ENCODE data around the gene CDK14. TPM values are rescaled to one million over a fixed set of nuclear protein-coding genes. Genes with fewer than 3 reads are reported as not detected.

Gene CDK14
- polyA plus RNA-seq, 1 donor from 2014 or later, result 25.1 TPM

DNA sequence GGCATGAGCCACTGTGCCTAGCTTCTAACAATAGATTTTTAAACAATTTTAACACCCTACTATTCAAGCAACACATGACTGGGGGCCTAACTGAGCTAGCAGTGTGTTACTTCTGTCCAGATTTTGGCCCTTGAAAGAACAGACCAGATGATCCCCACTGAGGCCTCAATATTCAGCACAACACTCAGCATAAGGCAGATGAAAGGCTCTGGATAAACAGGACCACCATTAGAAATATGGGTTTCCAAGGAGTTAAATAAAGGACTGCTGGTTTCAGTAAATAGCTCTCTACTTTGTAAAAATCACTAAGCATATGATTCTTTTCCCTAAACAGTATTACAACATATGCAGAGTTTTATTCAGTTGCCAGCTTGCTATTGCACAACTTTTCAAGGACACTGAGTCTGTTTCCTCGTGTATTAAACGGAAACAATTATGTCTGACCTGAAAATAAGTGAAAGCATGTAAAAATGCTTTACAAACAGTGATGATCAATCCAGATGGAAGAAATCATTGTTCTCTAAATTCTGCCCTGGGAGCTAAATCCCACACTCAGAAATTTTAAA is 644.3 kb downstream of the CDK14 start:
- H3K27me3 ChIP-seq (ENCODE audit: insufficient read depth, low read depth, low read length), result no peaks in the 10 kb centered on the region
- H3K4me3 ChIP-seq (ENCODE audit: low read length), result no peak overlapping the region
- no peaks in the 10 kb centered on the region for H3K9me3 ChIP-seq (ENCODE audit: low read length)
- no peaks in the 10 kb centered on the region for H3F3A ChIP-seq (ENCODE audit: insufficient read depth, low read length, poor library complexity, severe bottlenecking)
- H2AFZ ChIP-seq (ENCODE audit: low read depth, low read length), result no peak overlapping the region
- H3K36me3 ChIP-seq (ENCODE audit: insufficient read depth, low read length), result no peaks in the 10 kb centered on the region
- no peak overlapping the region for H3K9ac ChIP-seq (ENCODE audit: low read length)
- H3K9me2 ChIP-seq (ENCODE audit: insufficient read depth, low read length), result no peaks in the 10 kb centered on the region
- H3K79me2 ChIP-seq (replicated peaks; ENCODE audit: insufficient read depth, low read length), result no peaks in the 10 kb centered on the region
- no peak overlapping the region for H3K27ac ChIP-seq (ENCODE audit: low read length)
- H4K20me1 ChIP-seq (ENCODE audit: insufficient read depth), result no peaks in the 10 kb centered on the region
- TF ChIP-seq POLR2AphosphoS5 (IDR thresholded peaks at IDR 0.05), result no peak
- no peak for TF ChIP-seq CTCF (IDR thresholded peaks at IDR 0.05; ENCODE audit: poor library complexity, severe bottlenecking)
- no peak for TF ChIP-seq EZH2 (IDR thresholded peaks at IDR 0.05; ENCODE audit: borderline replicate concordance, insufficient read depth, low read length, poor library complexity, severe bottlenecking)
- no peak for TF ChIP-seq RAD21 (conservative IDR thresholded peaks at IDR 0.05)
- TF ChIP-seq EP300 (conservative IDR thresholded peaks at IDR 0.05; ENCODE audit: poor library complexity, severe bottlenecking), result no peak
- no peak for TF ChIP-seq TAF1 (IDR thresholded peaks at IDR 0.05; ENCODE audit: low read depth)
- TF ChIP-seq SMC3 (conservative IDR thresholded peaks at IDR 0.05; ENCODE audit: poor library complexity), result no peak
- no peak for TF ChIP-seq MXI1 (conservative IDR thresholded peaks at IDR 0.05; ENCODE audit: poor library complexity, severe bottlenecking)
- no peak for TF ChIP-seq REST (IDR thresholded peaks at IDR 0.05; ENCODE audit: borderline replicate concordance)
- H3K4me2 ChIP-seq (ENCODE audit: low read length), result no peak overlapping the region

- Histone ChIP-seq H3K9me2 (ENCODE audit: insufficient read depth, low read length) (no peaks in the 10 kb centered on the region), H3K9ac (ENCODE audit: low read length) (no peak overlapping the region), H3K79me2 (replicated peaks; ENCODE audit: insufficient read depth, low read length) (no peaks in the 10 kb centered on the region), H3K4me2 (ENCODE audit: low read length) (no peak overlapping the region), H2AFZ (ENCODE audit: low read depth, low read length) (no peak overlapping the region), H3F3A (ENCODE audit: insufficient read depth, low read length, poor library complexity, severe bottlenecking) (no peaks in the 10 kb centered on the region), H3K27ac (ENCODE audit: low read length) (no peak overlapping the region), H3K27me3 (ENCODE audit: insufficient read depth, low read depth, low read length) (no peaks in the 10 kb centered on the region), H4K20me1 (ENCODE audit: insufficient read depth) (no peaks in the 10 kb centered on the region), H3K4me3 (ENCODE audit: low read length) (no peak overlapping the region), H3K36me3 (ENCODE audit: insufficient read depth, low read length) (no peaks in the 10 kb centered on the region), H3K9me3 (ENCODE audit: low read length) (no peaks in the 10 kb centered on the region)
- TF ChIP-seq MXI1 (conservative IDR thresholded peaks at IDR 0.05; ENCODE audit: poor library complexity, severe bottlenecking) (no peak), CTCF (IDR thresholded peaks at IDR 0.05; ENCODE audit: poor library complexity, severe bottlenecking) (no peak), REST (IDR thresholded peaks at IDR 0.05; ENCODE audit: borderline replicate concordance) (no peak), RAD21 (conservative IDR thresholded peaks at IDR 0.05) (no peak), TAF1 (IDR thresholded peaks at IDR 0.05; ENCODE audit: low read depth) (no peak), EP300 (conservative IDR thresholded peaks at IDR 0.05; ENCODE audit: poor library complexity, severe bottlenecking) (no peak), EZH2 (IDR thresholded peaks at IDR 0.05; ENCODE audit: borderline replicate concordance, insufficient read depth, low read length, poor library complexity, severe bottlenecking) (no peak), SMC3 (conservative IDR thresholded peaks at IDR 0.05; ENCODE audit: poor library complexity) (no peak), POLR2AphosphoS5 (IDR thresholded peaks at IDR 0.05) (no peak)
Observed at GRCh38 chr7:91242097-91242844, 646.1 kb downstream of the CDK14 start.
